ENCODE results near the gene IFT57. TPM values are rescaled to one million over a fixed set of nuclear protein-coding genes. Genes with fewer than 3 reads are reported as not detected.

Gene IFT57
- polyA plus RNA-seq, 1 of the 3 experiments (the other 2 are of a cell fraction) = 81.6 TPM

- Histone ChIP-seq H3K36me3 (replicated peaks in 1 of 2; ENCODE audit: control insufficient read depth in 1 of 2, insufficient read depth in 2 of 2, low read length in 1 of 2) (no peaks in the 10 kb centered on the region), H3K4me1 (ENCODE audit: control insufficient read depth in 1 of 2, insufficient read depth in 2 of 2, low read depth in 1 of 2, low read length in 1 of 2) (peaks cover 0 to 12% of the 10 kb centered on the region in 2 experiments; a peak in 1 of 4 replicates), H3K4me2 (no peak overlapping the region), H3F3A (replicated peaks; ENCODE audit: insufficient read depth) (no peaks in the 10 kb centered on the region), H3K9me3 (no peaks in the 10 kb centered on the region), H2AFZ (ENCODE audit: low read depth) (no peak overlapping the region), H3K4me3 (ENCODE audit: low read depth in 2 of 2, low read length in 1 of 2) (no peak overlapping the region), H3K79me2 (ENCODE audit: insufficient read depth) (no peaks in the 10 kb centered on the region), H3K27ac (ENCODE audit: low read depth in 2 of 2, low read length in 1 of 2) (no peak overlapping the region), H4K20me1 (ENCODE audit: insufficient read depth) (no peaks in the 10 kb centered on the region), H3K27me3 (ENCODE audit: insufficient read depth) (no peaks in the 10 kb centered on the region), H3K9me2 (no peaks in the 10 kb centered on the region), H3K9ac (no peak overlapping the region)
- CTCF ChIA-PET = interaction anchor here (1.0 kb wide), 1 partner anchor 16 kb away, joined by 3 read pairs; no protein-coding TSS in a partner anchor
- no peak for TF ChIP-seq FOSL2 (IDR thresholded peaks at IDR 0.05; ENCODE audit: borderline replicate concordance, low read depth)
- TF ChIP-seq FOXJ3 (CRISPR knock-in tag; IDR thresholded peaks at IDR 0.05) = no peak
- no peak for TF ChIP-seq IRF3 (IDR thresholded peaks at IDR 0.05; ENCODE audit: low read depth, low read length)
- TF ChIP-seq EP300 (IDR thresholded peaks at IDR 0.05; ENCODE audit: borderline replicate concordance in 1 of 2, low read depth in 1 of 2, low read length in 1 of 2) = no peak
- no peak for TF ChIP-seq USF2 (IDR thresholded peaks at IDR 0.05; ENCODE audit: borderline replicate concordance, low read depth, low read length)
- POLR2A ChIA-PET = no interaction called here
- WGBS (ENCODE audit: low lambda C conversion rate) = 91% methylated on average over 13 of the region's 13 CpGs
- DNase-seq = no peak
Measured at GRCh38 chr3:108136561-108137459, 85.4 kb downstream of the IFT57 start.

- no peaks in the 10 kb centered on the region for H3K9me3 ChIP-seq
- no peaks in the 10 kb centered on the region for H4K20me1 ChIP-seq (ENCODE audit: insufficient read depth)
- CTCF ChIA-PET = no interaction called here
- H3K4me1 ChIP-seq (ENCODE audit: control insufficient read depth in 1 of 2, insufficient read depth in 2 of 2, low read depth in 1 of 2, low read length in 1 of 2) = peaks cover 4 to 27% of the 10 kb centered on the region in 2 experiments; a peak in 3 of 4 replicates
- H3K4me3 ChIP-seq (ENCODE audit: low read depth in 2 of 2, low read length in 1 of 2) = no peak overlapping the region
- POLR2A ChIA-PET = no interaction called here
- no peak overlapping the region for H2AFZ ChIP-seq (ENCODE audit: low read depth)
- H3K9ac ChIP-seq = no peak overlapping the region
- 82% methylated on average over 1 of the region's 1 CpG for WGBS (ENCODE audit: low lambda C conversion rate)
- H3K27ac ChIP-seq (ENCODE audit: low read depth in 2 of 2, low read length in 1 of 2) = no peak overlapping the region
- H3K9me2 ChIP-seq = no peaks in the 10 kb centered on the region
- no peaks in the 10 kb centered on the region for H3K36me3 ChIP-seq (replicated peaks in 1 of 2; ENCODE audit: control insufficient read depth in 1 of 2, insufficient read depth in 2 of 2, low read length in 1 of 2)
- no peak for DNase-seq
- H3K79me2 ChIP-seq (ENCODE audit: insufficient read depth) = no peaks in the 10 kb centered on the region
- H3K4me2 ChIP-seq = no peak overlapping the region
- peaks cover 11% of the 10 kb centered on the region for H3F3A ChIP-seq (replicated peaks; ENCODE audit: insufficient read depth)
- no peaks in the 10 kb centered on the region for H3K27me3 ChIP-seq (ENCODE audit: insufficient read depth)
- TF ChIP-seq ZBTB33 (IDR thresholded peaks at IDR 0.05; ENCODE audit: borderline replicate concordance, low read depth) = no peak
- no peak for TF ChIP-seq SMC3 (IDR thresholded peaks at IDR 0.05; ENCODE audit: low read depth, low read length)
- no peak for TF ChIP-seq TAF1 (IDR thresholded peaks at IDR 0.05; ENCODE audit: borderline replicate concordance, low read depth, low read length)
- TF ChIP-seq PBX3 (IDR thresholded peaks at IDR 0.05) = no peak
- TF ChIP-seq FOSL2 (IDR thresholded peaks at IDR 0.05; ENCODE audit: borderline replicate concordance, low read depth) = no peak
- no peak for TF ChIP-seq CHD2 (IDR thresholded peaks at IDR 0.05; ENCODE audit: low read length, partially characterized antibody)
- no peak for TF ChIP-seq REST (IDR thresholded peaks at IDR 0.05; ENCODE audit: low read depth, low read length)
- no peak for TF ChIP-seq GABPA (IDR thresholded peaks at IDR 0.05; ENCODE audit: low read depth)
- TF ChIP-seq EP300 (IDR thresholded peaks at IDR 0.05; ENCODE audit: borderline replicate concordance in 1 of 2, low read depth in 1 of 2, low read length in 1 of 2) = no peak
- no peak for TF ChIP-seq TEAD4 (IDR thresholded peaks at IDR 0.05; ENCODE audit: borderline replicate concordance, insufficient read depth)
- no peak for TF ChIP-seq ELF1 (IDR thresholded peaks at IDR 0.05)
- TF ChIP-seq RFX5 (IDR thresholded peaks at IDR 0.05; ENCODE audit: low read length) = no peak
Measured at GRCh38 chr3:108134555-108134880, 87.7 kb downstream of the IFT57 start.

All from SK-N-SH (cell line).